ENCODE measurements around the gene C1QTNF9B. TPM values are rescaled to one million over a fixed set of nuclear protein-coding genes. Genes with fewer than 3 reads are reported as not detected.
"Not testable (repeated sequence)": the region's sequence is repeated elsewhere in the genome, so short reads cannot be mapped to it uniquely, and the experiment has no call there.

C1QTNF9B gene
- polyA plus RNA-seq, 3 donors = not detected

- Histone ChIP-seq H3K79me2 (ENCODE audit: insufficient read depth, low read length) (no peaks in the 10 kb centered on the region), H4K20me1 (ENCODE audit: insufficient read depth, low read length) (no peaks in the 10 kb centered on the region), H3K9ac (ENCODE audit: insufficient read depth, low read length, poor library complexity, severe bottlenecking) (no peak overlapping the region), H3K4me1 (ENCODE audit: control insufficient read depth in 1 of 2, insufficient read depth in 2 of 2, low read length in 2 of 2) (no peaks in the 10 kb centered on the region), H3K27me3 (ENCODE audit: control insufficient read depth in 2 of 2, insufficient read depth in 2 of 2, low read length in 2 of 2) (no peaks in the 10 kb centered on the region), H3K36me3 (replicated peaks in 1 of 2; ENCODE audit: control insufficient read depth in 1 of 2, insufficient read depth in 2 of 2, low read length in 2 of 2) (no peaks in the 10 kb centered on the region), H3K4me2 (replicated peaks; ENCODE audit: extremely low read depth, low read length, poor library complexity, severe bottlenecking) (no peak overlapping the region), H3K9me3 (replicated peaks in 1 of 2; ENCODE audit: control insufficient read depth in 1 of 2, insufficient read depth in 1 of 2, low read length in 2 of 2) (no peaks in the 10 kb centered on the region), H3K4me3 (replicated peaks in 1 of 3; ENCODE audit: low read depth in 2 of 3, low read length in 3 of 3) (no peak overlapping the region), H3K27ac (ENCODE audit: low read depth in 1 of 2, low read length in 2 of 2) (no peak overlapping the region), H2AFZ (ENCODE audit: insufficient read depth, low read depth, low read length, poor library complexity, severe bottlenecking) (no peak overlapping the region)
- H3K27ac Mint-ChIP-seq = no peak overlapping the region
- H3K27me3 Mint-ChIP-seq (ENCODE audit: low read depth in 3 of 3) = peaks cover 11 to 25% (median 23%) of the 10 kb centered on the region in 3 donors
- WGBS (ENCODE audit: insufficient coverage) = no CpG with 5 or more reads among the region's 3 CpGs
- intact Hi-C loops (cut with micrococcal nuclease) = no loop called here
- no peaks in the 10 kb centered on the region for H3K4me1 Mint-ChIP-seq
- no peak overlapping the region for H3K4me3 Mint-ChIP-seq
- no peaks in the 10 kb centered on the region for H3K36me3 Mint-ChIP-seq
- TF ChIP-seq, protein P1, sequence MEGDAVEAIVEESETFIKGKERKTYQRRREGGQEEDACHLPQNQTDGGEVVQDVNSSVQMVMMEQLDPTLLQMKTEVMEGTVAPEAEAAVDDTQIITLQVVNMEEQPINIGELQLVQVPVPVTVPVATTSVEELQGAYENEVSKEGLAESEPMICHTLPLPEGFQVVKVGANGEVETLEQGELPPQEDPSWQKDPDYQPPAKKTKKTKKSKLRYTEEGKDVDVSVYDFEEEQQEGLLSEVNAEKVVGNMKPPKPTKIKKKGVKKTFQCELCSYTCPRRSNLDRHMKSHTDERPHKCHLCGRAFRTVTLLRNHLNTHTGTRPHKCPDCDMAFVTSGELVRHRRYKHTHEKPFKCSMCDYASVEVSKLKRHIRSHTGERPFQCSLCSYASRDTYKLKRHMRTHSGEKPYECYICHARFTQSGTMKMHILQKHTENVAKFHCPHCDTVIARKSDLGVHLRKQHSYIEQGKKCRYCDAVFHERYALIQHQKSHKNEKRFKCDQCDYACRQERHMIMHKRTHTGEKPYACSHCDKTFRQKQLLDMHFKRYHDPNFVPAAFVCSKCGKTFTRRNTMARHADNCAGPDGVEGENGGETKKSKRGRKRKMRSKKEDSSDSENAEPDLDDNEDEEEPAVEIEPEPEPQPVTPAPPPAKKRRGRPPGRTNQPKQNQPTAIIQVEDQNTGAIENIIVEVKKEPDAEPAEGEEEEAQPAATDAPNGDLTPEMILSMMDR (IDR thresholded peaks at IDR 0.05) = no peak
- H3K9me3 Mint-ChIP-seq = peaks cover 0 to 16% (median 6%) of the 10 kb centered on the region in 7 donors
- DNase-seq = no peak
These were observed 43.9 kb upstream of the C1QTNF9B start for GRCh38 chr13:23941211-23941610.

DNA sequence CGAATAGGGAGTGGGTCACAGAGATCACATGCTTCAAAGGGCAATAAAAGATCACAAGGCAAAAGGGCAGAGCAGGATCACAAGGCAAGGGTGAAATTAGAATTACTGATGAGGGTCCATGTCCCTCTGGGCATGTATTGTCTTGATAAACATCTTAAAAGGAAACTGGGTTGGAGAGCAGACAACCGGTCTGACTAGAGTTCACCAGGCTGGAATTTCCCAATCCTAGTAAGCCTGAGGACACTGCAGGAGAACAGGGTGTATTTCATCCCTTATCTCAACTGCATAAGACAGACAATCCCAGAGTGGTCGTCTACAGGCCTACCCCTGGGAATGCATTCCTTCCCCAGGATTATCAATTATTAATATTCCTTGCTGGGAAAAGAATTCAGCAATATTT, 42.4 kb upstream of the C1QTNF9B start:
- H3K4me1 ChIP-seq (ENCODE audit: control insufficient read depth in 1 of 2, insufficient read depth in 2 of 2, low read length in 2 of 2); H3K9me3 ChIP-seq (replicated peaks in 1 of 2; ENCODE audit: control insufficient read depth in 1 of 2, insufficient read depth in 1 of 2, low read length in 2 of 2); H3K27ac ChIP-seq (ENCODE audit: low read depth in 1 of 2, low read length in 2 of 2); H3K4me3 Mint-ChIP-seq; intact Hi-C loops (cut with micrococcal nuclease); H3K36me3 Mint-ChIP-seq; H2AFZ ChIP-seq (ENCODE audit: insufficient read depth, low read depth, low read length, poor library complexity, severe bottlenecking); H3K4me1 Mint-ChIP-seq; H3K36me3 ChIP-seq (replicated peaks in 1 of 2; ENCODE audit: control insufficient read depth in 1 of 2, insufficient read depth in 2 of 2, low read length in 2 of 2); H3K27ac Mint-ChIP-seq; H3K79me2 ChIP-seq (ENCODE audit: insufficient read depth, low read length); H3K4me2 ChIP-seq (replicated peaks; ENCODE audit: extremely low read depth, low read length, poor library complexity, severe bottlenecking); H3K9ac ChIP-seq (ENCODE audit: insufficient read depth, low read length, poor library complexity, severe bottlenecking); H4K20me1 ChIP-seq (ENCODE audit: insufficient read depth, low read length); H3K4me3 ChIP-seq (replicated peaks in 1 of 3; ENCODE audit: low read depth in 2 of 3, low read length in 3 of 3); DNase-seq; H3K27me3 ChIP-seq (ENCODE audit: control insufficient read depth in 2 of 2, insufficient read depth in 2 of 2, low read length in 2 of 2): not testable (repeated sequence)
- 67% methylated on average over 1 of the region's 3 CpGs for WGBS (ENCODE audit: insufficient coverage)
- peaks cover 0 to 16% (median 8%) of the 10 kb centered on the region in 7 donors for H3K9me3 Mint-ChIP-seq
- peaks cover 3 to 17% (median 14%) of the 10 kb centered on the region in 3 donors for H3K27me3 Mint-ChIP-seq (ENCODE audit: low read depth in 3 of 3)
